ENCODE measurements around the gene RWDD1. TPM values are rescaled to one million over a fixed set of nuclear protein-coding genes. Genes with fewer than 3 reads are reported as not detected.

Gene RWDD1
- polyA plus RNA-seq, 1 of the 3 experiments (the other 2 are of a cell fraction) = 17.7 TPM

DNA sequence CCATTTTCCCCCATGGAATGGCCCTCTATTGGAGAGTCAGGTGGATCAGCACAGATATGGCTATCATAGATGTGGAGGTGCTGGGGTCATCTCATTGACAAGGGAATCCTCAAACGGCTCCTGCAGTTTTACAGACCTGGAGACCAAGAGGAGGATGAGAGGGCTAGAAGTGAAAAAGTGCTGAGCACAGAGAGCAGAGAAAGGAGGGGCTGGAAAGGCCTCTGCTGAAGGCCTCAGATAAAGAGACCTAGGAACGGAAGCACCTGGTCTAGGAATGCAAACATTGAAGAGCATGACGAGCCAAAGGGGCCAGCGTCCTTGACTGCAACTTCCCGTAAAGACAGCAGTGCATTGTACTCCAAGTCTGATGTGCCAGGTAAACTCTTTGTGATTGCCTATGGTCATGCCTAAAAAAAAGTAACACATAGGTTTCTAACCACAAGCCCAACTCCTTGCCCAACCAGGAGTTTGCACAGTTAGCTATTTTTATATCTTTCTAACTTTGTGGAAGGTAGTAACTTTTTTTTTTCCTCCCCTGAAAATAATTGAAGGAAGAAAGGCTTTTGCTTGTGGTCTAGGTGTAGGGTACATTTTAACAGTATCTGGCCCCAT lies 60.2 kb downstream of the RWDD1 start:
- H3K27ac ChIP-seq (ENCODE audit: low read depth in 2 of 2, low read length in 1 of 2) = no peak overlapping the region
- peaks cover 12% of the 10 kb centered on the region for H3F3A ChIP-seq (replicated peaks; ENCODE audit: insufficient read depth)
- no peak for DNase-seq
- no peak overlapping the region for H3K9ac ChIP-seq
- CTCF ChIA-PET = interaction anchor here (0.9 to 2.6 kb wide), 2 partner anchors 13 to 71 kb away, joined by 3 to 5 read pairs; no protein-coding TSS in a partner anchor
- no peaks in the 10 kb centered on the region for H3K27me3 ChIP-seq (ENCODE audit: insufficient read depth)
- H3K79me2 ChIP-seq (ENCODE audit: insufficient read depth) = no peaks in the 10 kb centered on the region
- TF ChIP-seq YY1 (IDR thresholded peaks at IDR 0.05; ENCODE audit: low read depth) (no peak), EZH2phosphoT487 (IDR thresholded peaks at IDR 0.05; ENCODE audit: borderline replicate concordance, low read depth) (no peak), POLR2AphosphoS5 (IDR thresholded peaks at IDR 0.05; ENCODE audit: low read depth, low read length) (no peak), NFIC (IDR thresholded peaks at IDR 0.05; ENCODE audit: borderline replicate concordance) (no peak), FOSL2 (IDR thresholded peaks at IDR 0.05; ENCODE audit: borderline replicate concordance, low read depth) (no peak), RXRA (IDR thresholded peaks at IDR 0.05; ENCODE audit: borderline replicate concordance, low read depth) (no peak), ELF1 (IDR thresholded peaks at IDR 0.05) (no peak), TAF1 (IDR thresholded peaks at IDR 0.05; ENCODE audit: borderline replicate concordance, low read depth, low read length) (no peak), MXI1 (IDR thresholded peaks at IDR 0.05; ENCODE audit: low read depth, low read length) (no peak), GABPA (IDR thresholded peaks at IDR 0.05; ENCODE audit: low read depth) (no peak), GATA2 (CRISPR knock-in tag; IDR thresholded peaks at IDR 0.05) (no peak), CHD2 (IDR thresholded peaks at IDR 0.05; ENCODE audit: low read length, partially characterized antibody) (no peak)
- TF ChIP-seq, protein P1, sequence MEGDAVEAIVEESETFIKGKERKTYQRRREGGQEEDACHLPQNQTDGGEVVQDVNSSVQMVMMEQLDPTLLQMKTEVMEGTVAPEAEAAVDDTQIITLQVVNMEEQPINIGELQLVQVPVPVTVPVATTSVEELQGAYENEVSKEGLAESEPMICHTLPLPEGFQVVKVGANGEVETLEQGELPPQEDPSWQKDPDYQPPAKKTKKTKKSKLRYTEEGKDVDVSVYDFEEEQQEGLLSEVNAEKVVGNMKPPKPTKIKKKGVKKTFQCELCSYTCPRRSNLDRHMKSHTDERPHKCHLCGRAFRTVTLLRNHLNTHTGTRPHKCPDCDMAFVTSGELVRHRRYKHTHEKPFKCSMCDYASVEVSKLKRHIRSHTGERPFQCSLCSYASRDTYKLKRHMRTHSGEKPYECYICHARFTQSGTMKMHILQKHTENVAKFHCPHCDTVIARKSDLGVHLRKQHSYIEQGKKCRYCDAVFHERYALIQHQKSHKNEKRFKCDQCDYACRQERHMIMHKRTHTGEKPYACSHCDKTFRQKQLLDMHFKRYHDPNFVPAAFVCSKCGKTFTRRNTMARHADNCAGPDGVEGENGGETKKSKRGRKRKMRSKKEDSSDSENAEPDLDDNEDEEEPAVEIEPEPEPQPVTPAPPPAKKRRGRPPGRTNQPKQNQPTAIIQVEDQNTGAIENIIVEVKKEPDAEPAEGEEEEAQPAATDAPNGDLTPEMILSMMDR (IDR thresholded peaks at IDR 0.05) = no peak
- TF ChIP-seq, protein P2, sequence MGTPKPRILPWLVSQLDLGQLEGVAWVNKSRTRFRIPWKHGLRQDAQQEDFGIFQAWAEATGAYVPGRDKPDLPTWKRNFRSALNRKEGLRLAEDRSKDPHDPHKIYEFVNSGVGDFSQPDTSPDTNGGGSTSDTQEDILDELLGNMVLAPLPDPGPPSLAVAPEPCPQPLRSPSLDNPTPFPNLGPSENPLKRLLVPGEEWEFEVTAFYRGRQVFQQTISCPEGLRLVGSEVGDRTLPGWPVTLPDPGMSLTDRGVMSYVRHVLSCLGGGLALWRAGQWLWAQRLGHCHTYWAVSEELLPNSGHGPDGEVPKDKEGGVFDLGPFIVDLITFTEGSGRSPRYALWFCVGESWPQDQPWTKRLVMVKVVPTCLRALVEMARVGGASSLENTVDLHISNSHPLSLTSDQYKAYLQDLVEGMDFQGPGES (IDR thresholded peaks at IDR 0.05; ENCODE audit: low read depth, low read length) = no peak
- TF ChIP-seq, protein P3, sequence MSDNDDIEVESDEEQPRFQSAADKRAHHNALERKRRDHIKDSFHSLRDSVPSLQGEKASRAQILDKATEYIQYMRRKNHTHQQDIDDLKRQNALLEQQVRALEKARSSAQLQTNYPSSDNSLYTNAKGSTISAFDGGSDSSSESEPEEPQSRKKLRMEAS (IDR thresholded peaks at IDR 0.05; ENCODE audit: low read depth) = no peak
- TF ChIP-seq, protein P4, sequence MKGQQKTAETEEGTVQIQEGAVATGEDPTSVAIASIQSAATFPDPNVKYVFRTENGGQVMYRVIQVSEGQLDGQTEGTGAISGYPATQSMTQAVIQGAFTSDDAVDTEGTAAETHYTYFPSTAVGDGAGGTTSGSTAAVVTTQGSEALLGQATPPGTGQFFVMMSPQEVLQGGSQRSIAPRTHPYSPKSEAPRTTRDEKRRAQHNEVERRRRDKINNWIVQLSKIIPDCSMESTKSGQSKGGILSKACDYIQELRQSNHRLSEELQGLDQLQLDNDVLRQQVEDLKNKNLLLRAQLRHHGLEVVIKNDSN (IDR thresholded peaks at IDR 0.05; ENCODE audit: borderline replicate concordance, low read depth) = no peak
- TF ChIP-seq, protein P5, sequence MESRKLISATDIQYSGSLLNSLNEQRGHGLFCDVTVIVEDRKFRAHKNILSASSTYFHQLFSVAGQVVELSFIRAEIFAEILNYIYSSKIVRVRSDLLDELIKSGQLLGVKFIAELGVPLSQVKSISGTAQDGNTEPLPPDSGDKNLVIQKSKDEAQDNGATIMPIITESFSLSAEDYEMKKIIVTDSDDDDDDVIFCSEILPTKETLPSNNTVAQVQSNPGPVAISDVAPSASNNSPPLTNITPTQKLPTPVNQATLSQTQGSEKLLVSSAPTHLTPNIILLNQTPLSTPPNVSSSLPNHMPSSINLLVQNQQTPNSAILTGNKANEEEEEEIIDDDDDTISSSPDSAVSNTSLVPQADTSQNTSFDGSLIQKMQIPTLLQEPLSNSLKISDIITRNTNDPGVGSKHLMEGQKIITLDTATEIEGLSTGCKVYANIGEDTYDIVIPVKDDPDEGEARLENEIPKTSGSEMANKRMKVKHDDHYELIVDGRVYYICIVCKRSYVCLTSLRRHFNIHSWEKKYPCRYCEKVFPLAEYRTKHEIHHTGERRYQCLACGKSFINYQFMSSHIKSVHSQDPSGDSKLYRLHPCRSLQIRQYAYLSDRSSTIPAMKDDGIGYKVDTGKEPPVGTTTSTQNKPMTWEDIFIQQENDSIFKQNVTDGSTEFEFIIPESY (IDR thresholded peaks at IDR 0.05; ENCODE audit: borderline replicate concordance, low read depth) = no peak
- no peak overlapping the region for H3K4me3 ChIP-seq (ENCODE audit: low read depth in 2 of 2, low read length in 1 of 2)
- H3K4me1 ChIP-seq (ENCODE audit: control insufficient read depth in 1 of 2, insufficient read depth in 2 of 2, low read depth in 1 of 2, low read length in 1 of 2) = no peaks in the 10 kb centered on the region
- H3K4me2 ChIP-seq = no peak overlapping the region
- H2AFZ ChIP-seq (ENCODE audit: low read depth) = no peak overlapping the region
- 84% methylated on average over 5 of the region's 5 CpGs for WGBS (ENCODE audit: low lambda C conversion rate)
- POLR2A ChIA-PET = no interaction called here
- no peaks in the 10 kb centered on the region for H4K20me1 ChIP-seq (ENCODE audit: insufficient read depth)
- H3K36me3 ChIP-seq (replicated peaks in 1 of 2; ENCODE audit: control insufficient read depth in 1 of 2, insufficient read depth in 2 of 2, low read length in 1 of 2) = peaks cover 31 to 33% of the 10 kb centered on the region in 2 experiments
- H3K9me3 ChIP-seq = no peaks in the 10 kb centered on the region
- no peaks in the 10 kb centered on the region for H3K9me2 ChIP-seq
